ENCODE results near the gene RSPH1. TPM values are rescaled to one million over a fixed set of nuclear protein-coding genes. Genes with fewer than 3 reads are reported as not detected.
"Not testable (repeated sequence)": the region's sequence is repeated elsewhere in the genome, so short reads cannot be mapped to it uniquely, and the experiment has no call there.

RSPH1 gene
- total RNA-seq, 1 donor from 2014 or later, result 0.10 TPM

DNA sequence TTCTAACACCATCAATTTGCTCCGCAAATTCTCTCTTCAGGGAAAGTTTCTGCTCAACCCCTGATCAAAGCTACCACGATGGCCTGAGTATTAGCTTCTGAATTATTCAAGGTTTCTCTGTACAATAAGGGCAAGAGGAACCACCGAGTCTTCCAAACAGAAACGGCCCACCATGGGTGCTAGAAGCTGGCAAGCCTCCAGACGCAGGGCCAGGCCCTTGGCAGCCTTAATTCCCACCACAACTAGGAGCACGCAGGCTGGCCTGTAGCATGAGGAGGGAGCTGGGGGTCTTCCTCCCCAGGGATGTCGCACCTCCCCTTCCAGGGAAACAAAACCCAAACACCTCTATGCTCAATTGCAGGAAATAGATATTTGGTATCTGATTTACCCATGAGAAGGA lies 11.1 kb downstream of the RSPH1 start:
- DNase-seq, result no peak

DNA sequence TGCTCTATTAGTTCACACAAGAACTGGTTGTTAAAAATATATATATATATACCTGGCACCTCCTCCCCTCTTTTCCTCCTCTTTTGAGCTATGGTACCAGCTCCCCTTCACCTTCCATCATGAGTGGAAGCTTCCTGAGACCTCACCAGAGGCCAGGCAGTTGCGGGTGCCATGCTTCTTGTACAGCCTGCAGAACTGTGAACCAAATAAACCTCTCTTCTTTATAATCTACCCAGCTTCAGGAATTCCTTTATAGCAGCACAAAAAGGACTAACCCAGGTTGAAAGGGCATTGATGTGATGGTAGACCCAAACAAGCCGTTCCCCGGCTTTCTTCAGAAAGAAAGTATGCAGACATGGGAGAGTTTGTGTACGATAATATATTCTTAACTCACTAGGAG lies 14.9 kb downstream of the RSPH1 start:
- DNase-seq, result no peak

DNA sequence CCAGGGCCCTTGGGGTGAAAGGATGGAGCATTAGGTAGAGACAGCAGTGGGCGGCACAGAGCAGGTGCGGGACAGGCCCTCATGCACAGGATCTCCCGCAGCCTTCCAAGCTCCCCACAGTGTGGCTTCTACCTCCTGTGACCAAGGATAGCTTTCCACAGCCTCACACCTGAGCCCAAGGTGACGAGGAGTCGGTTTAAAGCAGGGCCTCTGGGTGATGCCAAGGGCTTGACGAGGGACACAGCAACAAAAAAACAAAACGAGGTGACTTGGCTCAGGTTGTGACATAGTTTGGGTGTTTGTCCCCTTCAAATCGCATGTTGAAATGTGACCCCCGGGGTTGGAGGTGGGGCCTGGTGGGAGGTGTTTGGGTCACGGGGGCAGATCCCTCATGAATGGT lies 15.3 kb downstream of the RSPH1 start:
- DNase-seq, result no peak

DNA sequence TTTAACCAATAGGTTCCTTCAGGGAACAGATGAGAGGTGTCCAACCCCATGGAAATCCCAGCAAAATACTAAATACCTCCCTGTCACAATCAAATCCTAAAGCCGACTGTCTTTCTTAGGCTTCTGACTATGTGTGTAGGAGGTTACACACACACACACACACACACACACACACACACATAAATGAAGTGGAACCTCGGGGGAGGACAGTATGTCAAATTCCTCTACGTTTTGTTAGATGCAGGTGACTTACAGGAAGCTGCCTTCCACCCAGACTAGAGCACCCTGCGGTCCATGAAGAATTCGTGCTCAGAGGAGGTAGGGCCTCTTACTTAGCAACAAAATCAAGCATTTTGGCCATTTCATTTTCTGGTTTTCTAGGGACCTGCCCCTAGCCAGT lies 16.4 kb downstream of the RSPH1 start:
- DNase-seq, result no peak

DNA sequence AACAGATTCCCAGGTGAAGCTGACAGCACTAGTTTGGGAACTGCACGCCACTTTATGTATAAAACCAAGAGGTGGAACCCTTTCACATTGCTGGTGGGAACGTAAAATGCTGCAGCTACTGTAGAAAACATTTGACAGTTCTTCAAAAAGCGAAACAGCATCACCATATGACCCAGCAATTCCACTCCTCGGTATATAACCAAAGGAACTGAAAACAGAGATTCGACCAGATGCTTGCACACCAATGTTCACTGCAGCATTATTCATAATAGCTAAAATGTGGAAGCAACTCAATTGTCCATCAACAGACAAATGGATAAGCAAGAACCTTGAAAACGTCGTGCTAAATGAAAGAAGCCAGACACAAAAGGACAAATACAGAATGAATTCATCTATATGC lies 17.5 kb downstream of the RSPH1 start:
- DNase-seq, result no peak

DNA sequence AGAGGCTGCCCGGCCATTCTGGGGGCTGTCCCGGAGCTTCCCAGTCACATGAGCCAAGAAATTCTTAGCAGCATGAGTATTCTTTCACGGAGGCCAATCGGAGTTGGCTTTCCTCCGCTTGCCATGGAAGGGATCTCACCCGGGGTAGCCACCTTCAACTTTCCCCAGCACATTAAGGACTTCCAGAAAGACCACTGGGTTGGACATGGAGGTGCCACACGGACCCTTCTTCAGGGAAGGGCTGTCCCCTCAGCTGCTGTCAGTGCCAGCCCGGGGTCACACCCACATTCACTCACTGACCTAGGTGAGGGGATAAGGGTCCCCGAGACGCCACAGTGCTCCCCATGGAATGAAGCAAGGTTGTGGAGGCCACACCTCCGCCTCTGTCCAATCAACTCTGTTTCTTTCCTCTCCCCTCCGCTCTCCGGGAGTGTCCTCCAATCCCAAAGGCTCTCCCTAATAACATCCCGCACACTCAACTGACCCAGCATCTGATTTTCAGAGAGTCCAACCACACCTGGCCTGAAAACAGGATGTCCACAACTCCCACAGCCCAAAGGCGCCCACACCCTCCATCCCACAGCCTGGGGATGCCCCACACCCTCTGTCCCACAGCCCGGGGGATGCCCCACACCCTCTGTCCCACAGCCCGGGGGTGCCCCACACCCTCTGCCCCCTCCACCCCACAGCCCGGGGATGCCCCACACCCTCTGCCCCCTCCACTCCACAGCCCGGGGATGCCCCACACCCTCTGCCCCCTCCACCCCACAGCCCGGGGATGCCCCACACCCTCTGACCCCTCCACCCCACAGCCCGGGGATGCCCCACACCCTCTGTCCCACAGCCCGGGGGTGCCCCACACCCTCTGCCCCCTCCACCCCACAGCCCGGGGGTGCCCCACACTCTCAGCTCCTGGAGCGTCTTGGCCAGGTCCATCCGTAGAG lies 19.4 kb downstream of the RSPH1 start:
- no peak for DNase-seq

DNA sequence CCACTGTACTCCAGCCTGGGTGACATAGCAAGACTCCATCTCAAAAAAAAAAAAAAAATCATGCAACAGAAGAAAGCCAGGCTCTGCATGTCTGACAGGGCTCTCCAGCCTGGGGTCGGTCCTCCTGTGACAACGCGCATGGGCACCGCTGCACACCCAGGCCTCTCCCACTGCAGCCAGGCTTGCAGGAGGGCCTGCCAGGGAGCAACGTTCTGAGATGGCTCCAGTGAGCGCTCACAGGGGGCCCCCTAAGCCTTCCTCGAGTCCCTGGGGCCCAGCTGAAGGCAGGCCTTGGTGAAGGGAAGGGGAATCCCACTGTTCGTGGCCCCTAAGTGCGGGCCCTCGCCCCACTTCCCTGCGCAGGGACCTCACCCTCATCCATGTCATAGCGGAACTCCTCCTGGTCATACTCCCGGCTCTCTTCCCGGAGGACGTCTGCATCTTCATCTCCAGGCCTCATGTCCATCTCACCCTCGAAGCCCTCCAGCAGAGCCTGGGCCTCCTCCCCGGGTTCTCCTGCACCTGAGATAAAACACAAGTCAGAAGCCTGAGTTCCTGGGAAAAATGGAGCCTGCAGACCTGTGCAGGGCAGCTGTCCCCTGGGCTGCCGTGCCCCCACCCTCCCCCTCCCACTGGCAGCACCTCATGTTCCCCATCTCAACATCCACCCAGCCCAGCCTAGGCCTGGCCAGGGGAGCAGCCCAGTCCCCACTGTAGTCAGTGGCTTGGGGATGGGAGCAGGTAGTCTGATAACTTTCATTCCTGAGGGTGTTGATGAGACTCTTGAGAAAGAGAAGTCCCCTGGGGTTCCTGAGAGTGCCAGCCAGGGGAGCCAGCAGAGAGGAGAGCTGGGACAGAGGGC lies 20.3 kb downstream of the RSPH1 start:
- no peak for DNase-seq

DNA sequence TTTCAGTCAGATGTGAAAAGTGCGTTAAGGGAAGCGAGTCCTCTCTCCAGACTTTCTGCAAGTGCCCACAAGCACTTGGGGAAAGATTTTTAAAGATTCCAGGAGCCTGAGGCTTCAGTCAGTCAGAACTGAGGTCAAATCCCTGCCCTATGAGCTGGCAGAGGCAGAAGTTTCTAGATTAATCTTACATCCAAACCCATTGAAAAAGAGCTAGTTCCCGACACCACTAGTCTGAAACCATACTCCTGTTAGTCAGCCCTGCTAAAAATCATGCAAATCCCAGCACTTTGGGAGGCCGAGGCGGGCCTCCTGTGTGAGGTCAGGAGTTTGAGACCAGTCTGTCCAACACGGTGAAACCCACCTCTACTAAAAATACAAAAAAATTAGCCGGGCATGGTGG lies 21.0 kb downstream of the RSPH1 start:
- DNase-seq, result no peak

DNA sequence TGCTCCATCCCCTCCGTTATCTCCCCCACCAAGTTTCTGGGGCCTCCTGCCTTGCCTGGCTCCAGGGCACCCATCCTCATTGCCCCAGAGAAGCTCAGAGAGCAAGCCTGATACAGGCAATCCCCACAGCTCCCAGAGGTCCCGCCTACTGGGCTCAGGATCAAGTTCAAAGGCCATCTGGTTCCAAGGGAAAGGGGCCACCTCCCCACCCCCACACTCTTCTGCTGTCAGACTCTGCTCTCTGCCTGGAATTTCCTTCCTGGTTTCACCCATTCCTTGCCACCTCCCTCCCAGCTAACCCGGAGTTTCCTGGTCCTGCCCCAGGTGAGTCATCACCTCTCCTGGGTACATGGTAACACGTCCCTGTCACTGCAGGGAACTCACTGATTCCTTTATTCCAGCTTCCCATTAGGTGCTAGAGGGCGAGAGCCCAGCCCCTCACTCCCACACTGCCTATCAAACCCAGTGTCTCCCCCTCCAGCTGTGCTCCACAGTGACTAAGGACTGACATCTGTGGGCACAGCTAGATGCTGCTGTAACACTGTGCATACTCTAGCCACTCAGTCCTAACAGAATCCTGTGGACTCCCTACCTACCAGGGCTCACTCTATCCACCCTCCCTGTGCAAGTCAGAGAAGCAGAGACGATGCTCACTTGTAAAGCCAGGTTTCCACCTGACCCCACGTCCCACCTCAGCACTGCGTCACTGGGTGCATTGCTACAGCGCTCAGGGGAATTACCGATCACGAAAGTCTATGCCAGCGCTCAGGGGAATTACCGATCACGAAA lies 21.8 kb downstream of the RSPH1 start:
- DNase-seq, result no peak

DNA sequence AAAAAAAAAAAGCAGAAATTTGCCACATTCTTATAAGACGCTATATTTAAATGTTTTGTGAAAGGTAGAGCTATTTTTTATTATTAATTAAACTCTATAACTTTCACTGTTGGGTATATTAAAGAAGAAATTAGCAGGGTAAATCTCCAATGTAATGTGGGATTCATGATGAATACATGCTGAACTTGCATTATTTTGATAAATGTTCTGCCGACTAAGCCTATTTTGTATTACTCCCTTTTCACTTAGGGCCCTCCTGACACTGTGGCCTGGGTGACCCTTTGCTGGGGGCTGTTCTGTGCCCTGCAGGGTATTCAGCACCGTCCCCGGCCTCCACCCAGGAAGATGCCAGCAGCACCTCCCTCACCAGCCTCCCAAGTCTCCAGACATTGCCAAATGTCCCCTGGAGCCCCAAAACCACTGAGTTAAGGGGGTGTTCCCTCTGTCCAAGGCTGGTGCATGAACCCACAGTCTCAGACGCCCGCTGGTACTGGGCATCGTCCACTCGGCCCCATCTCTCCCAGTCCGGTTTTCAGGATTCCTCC lies 22.5 kb downstream of the RSPH1 start:
- DNase-seq, result no peak

DNA sequence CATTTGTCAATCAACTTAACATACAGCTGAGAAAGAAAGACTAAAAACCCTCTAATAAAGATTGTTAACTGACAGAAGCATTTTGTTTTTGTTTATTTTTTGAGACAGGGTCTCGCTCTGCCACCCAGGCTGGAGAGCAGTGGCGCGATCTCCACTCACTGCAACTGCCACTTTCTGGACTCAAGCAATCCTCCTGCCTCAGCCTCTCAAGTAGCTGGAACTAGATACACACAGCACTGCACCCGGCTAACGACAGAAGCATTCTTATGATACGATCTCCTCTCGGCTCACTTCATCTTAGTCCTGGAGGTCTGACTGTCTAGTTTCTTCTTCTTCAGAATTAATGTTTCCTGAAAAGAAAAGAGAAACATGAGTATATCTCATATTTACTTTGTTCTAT lies 23.5 kb downstream of the RSPH1 start:
- DNase-seq, result no peak

DNA sequence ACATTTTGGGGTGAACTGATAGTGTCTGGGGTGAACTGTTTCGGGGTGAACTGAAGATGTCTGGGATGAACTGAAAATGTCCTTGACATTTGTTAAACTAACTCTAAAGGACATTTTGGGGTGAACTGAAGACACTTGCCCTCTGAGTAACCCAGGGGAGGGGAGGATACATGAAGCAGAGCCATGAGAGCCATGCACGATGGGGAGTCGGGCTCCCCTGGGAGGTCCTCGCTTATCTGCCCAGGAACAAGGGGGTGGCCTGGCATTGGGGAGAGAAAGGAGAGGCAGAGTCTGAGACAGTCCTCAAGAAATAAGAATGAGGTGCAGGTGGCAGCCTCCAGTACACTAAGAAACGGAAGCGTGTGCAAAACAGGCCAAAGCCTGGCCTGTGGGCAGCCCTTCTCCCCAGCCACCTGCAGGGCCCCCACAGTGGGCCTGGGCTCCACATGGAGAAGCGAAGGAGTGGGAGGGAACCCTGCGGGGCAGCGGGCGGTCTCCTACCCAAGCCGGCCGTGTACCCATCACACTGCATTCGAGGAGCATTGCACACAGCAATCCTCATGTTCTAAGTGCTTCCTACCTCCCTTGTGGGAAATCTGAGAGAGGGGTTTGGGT lies 24.2 kb downstream of the RSPH1 start:
- no peak for DNase-seq

DNA sequence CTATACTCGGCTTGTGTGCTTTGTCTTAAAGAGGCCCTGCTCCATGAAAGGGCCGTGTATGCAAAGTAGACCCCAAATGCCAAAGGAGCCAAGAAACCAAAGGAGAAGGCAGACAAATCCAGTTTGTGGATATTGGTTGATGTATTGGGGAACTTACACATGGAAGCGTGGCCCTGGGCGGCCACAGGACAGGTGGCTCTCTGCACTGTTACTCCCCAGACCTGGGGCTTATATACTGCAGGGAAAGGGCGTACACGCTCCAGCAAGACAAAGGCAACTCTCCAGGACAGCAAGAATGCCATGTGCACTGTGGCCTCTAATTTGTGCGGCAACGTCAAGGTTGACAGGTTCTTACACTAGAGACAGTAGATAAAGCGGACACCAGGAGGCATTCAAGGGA lies 24.8 kb downstream of the RSPH1 start:
- DNase-seq, result no peak

DNA sequence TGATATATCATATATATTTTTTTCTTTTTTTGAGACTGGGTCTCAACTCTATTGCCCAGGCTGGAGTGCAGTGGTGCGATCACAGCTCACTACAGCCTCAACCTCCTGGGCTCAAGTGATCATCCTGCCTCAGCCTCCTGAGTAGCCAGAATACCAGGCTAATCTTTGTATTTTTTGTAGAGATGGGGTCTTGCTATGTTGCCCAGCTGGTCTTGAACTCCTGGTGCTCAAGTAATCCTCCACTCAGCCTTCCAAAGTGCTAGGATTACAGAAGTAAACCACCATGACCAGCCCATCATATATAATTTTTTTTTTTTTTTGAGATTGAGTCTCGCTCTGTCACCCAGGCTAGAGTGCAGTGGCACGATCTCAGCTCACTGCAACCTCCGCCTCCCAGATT lies 26.3 kb downstream of the RSPH1 start:
- not testable (repeated sequence) for DNase-seq

DNA sequence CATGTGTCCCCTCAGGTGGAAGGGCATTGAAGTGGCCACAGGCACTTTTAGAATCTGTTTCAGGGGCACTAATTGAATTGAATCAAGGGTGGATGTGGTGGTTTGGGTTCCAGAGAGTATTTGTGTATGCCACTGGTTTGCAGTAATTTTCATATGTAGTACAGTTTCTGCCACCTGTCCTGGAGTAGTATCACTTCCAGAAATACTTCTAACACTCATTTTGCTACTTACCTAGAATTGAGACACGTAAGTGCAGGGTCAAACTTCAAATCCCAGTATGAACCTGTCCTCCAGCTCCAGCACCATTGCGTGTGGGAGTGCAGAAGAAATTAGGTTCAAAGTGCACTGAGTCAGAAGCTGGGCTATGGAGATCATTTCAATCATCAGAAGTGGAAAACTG lies 26.8 kb downstream of the RSPH1 start:
- no peak for DNase-seq

DNA sequence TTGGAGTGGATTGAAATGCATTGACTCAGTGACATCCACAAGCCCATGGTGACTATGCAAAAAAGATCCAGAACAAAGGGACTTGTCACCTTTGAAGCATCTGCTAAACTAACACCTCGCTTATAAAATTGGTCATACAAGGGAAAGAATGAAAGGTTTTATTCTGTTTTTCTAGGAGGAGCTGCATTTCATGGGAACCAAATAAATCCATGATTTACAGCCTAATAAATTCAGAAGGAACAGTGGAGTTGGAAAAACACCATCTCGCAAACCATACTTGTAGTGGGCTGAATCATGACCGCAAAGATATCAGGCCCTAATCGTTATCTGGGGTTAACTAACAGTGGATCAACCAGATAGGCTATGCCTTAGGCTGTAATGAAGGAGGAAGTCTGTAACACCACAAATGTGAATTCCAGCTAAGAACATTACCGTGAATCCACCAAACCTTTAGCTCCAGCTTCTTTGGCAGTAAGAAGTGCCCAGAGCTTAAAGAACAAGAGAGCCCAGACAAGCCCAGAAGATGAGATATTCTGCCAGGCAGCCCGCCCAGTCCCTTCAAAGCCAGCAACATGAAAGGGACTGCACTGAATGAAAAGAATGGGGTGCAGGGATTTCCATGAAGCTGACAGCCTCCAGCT lies 27.4 kb downstream of the RSPH1 start:
- no peak for DNase-seq

DNA sequence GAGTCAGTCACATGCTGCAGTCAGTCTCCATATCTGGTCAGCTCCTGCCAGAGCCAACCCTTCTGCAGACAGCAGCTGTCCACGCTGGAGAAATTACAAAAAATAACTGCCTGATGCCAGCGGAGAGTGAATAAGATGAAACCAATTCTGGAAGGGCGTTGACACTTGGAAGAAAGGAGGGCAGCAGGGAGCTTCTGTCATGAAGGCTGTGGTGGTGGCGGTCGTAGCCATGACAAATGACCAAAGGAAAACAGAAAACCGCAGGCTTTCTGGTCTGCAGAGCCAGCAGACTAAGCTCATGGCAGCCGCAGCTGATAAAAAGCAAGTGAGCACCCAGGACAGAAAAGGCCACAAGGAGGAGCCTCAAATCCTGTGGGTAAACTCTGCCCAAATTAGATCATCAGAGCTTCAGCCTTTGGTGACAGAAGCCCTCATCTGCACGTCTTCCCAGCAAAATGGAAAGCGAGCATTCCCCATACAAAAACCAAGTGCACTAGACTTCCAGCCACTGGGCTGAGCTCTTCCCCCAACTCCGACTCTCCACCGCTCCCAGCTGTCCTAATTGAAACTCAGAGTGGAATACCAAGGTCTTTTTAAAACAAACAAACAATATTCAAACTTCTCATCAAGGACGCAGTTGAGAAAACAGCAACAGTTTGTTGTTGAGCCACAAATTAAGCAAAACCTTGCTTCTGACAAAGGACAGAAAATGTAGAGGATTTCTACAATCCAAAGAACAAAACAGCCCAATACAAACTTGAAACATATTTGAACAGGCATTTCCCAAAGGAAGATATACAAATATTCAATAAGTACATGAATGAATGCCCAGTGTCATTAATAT lies 28.7 kb downstream of the RSPH1 start:
- peak; percentile 81 for DNase-seq

DNA sequence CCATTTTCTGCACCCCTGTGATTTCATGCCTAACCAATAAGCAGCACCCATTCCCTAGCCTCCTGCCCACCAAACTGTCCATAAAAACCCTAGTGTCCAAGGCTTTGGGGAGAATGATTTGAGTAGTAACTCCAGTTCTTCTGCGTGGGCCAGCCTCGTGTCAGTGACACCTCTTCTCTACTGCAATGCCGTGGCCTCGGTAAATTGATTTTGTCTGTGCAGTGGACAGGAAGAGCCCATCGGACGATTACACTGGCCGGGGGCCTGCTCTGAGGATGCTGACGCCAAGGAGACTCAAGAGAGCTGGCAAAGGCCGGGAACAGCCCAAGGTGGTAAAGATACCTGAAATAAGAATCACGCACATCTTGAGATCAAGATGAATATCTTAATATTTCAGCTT lies 29.3 kb downstream of the RSPH1 start:
- no peak for DNase-seq

DNA sequence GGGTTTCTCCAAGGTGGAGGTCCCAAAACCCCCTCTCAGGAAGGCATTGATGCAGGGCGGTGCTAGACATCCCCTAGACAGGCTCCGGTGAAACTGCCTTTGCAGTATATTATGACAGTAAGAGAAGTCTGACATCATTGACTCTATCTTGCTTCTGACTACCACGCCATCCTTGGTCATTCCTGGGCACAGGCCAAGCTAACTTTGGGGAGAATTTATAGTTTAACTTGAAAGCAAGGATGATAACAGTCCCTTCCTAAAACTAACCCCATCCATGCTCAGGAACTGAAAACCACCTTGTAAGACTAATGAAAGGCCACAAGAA lies 30.3 kb downstream of the RSPH1 start:
- DNase-seq, result no peak

DNA sequence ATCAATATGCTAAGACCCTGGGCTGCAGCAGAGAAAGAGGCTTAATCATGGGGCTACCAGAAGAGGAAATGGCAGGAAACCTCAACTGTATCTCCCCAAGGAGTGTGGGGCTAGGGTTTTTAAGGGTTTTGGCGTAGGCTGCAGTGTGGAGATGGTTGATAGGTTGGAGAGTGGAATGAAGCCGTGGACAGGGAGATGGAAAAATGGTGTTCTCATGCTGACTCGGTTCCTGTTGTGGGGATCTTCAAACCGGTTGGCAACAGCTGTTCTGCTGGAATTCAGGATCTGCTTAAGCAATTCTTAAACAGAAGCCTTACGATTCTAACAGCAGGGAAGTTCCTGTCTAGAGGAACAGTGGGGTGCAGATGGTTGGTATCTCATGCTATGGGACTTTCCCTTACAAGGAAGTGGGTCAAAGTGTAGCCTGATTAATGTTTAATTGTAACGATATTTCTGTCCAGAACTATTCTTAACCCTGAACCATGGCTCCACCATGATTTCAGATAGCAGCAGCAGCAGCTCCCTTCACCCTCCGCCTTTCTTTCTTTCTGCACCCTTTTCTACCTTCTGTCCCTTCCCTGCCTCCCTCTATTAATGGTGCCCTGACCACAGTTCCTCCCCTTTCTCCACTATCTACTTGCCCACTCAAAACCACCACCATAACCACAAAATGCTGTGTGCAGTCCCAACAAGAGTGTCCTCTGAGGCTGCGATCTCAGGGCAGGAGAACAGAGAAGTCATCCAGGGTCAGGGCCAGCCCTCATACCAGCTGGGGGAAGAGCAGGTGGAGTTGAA lies 30.8 kb downstream of the RSPH1 start:
- DNase-seq, result peak; percentile 47

Data from tongue (tissue), 2 donors.